ENCODE results near the gene RNF34.
"Not testable (repeated sequence)": the region's sequence is repeated elsewhere in the genome, so short reads cannot be mapped to it uniquely, and the experiment has no call there.

The RNF34 gene

GRCh38 chr12:121399391-121400331 is at the start of gene RNF34:
Gene RNF34 (plus strand): TSS chr12:121400118. CDS start chr12:121400213, 95 bp downstream.
- peak; percentile 99 for DNase-seq (ENCODE audit: low spot score)

- peak; percentile 96 for DNase-seq (ENCODE audit: low spot score)
Measured at GRCh38 chr12:121351820-121352681, 47.9 kb upstream of the RNF34 start, which contains the start of gene ANAPC5. Gene ANAPC5 (minus strand): TSS chr12:121352411. CDS start chr12:121352340, 71 bp downstream.

- no peak for DNase-seq (ENCODE audit: low spot score)
Measured at GRCh38 chr12:121352682-121353018, 47.3 kb upstream of the RNF34 start.

GRCh38 chr12:121355818-121356217 is 44.1 kb upstream of the RNF34 start:
- no peak for DNase-seq (ENCODE audit: low spot score)

- no peak for DNase-seq (ENCODE audit: low spot score)
Measured at GRCh38 chr12:121356657-121357056, 43.3 kb upstream of the RNF34 start.

- DNase-seq (ENCODE audit: low spot score), result no peak
Measured at GRCh38 chr12:121357331-121357730, 42.6 kb upstream of the RNF34 start.

- no peak for DNase-seq (ENCODE audit: low spot score)
Measured at GRCh38 chr12:121358073-121358472, 41.8 kb upstream of the RNF34 start.

GRCh38 chr12:121364683-121365121 is 35.2 kb upstream of the RNF34 start:
- DNase-seq (ENCODE audit: low spot score), result no peak

GRCh38 chr12:121365416-121366062 is 34.4 kb upstream of the RNF34 start:
- DNase-seq (ENCODE audit: low spot score), result no peak

GRCh38 chr12:121366063-121366459 is 33.9 kb upstream of the RNF34 start:
- no peak for DNase-seq (ENCODE audit: low spot score)

- no peak for DNase-seq (ENCODE audit: low spot score)
Measured at GRCh38 chr12:121371404-121371803, 28.5 kb upstream of the RNF34 start.

- no peak for DNase-seq (ENCODE audit: low spot score)
Measured at GRCh38 chr12:121373755-121374154, 26.2 kb upstream of the RNF34 start.

GRCh38 chr12:121374336-121374735 is 25.6 kb upstream of the RNF34 start:
- not testable (repeated sequence) for DNase-seq (ENCODE audit: low spot score)

GRCh38 chr12:121374945-121375584 is 24.9 kb upstream of the RNF34 start:
- not testable (repeated sequence) for DNase-seq (ENCODE audit: low spot score)

GRCh38 chr12:121376754-121377697 is 22.9 kb upstream of the RNF34 start:
- DNase-seq (ENCODE audit: low spot score), result no peak

- no peak for DNase-seq (ENCODE audit: low spot score)
Measured at GRCh38 chr12:121378736-121379135, 21.2 kb upstream of the RNF34 start.

GRCh38 chr12:121379945-121380344 is 20.0 kb upstream of the RNF34 start:
- no peak for DNase-seq (ENCODE audit: low spot score)

GRCh38 chr12:121383601-121384021 is 16.3 kb upstream of the RNF34 start:
- no peak for DNase-seq (ENCODE audit: low spot score)

GRCh38 chr12:121384891-121385290 is 15.0 kb upstream of the RNF34 start:
- DNase-seq (ENCODE audit: low spot score), result not testable (repeated sequence)

GRCh38 chr12:121388421-121388981 is 11.4 kb upstream of the RNF34 start:
- DNase-seq (ENCODE audit: low spot score), result no peak

All from iPS-NIHi11 (cell line).